Cerebellar cortex (tissue), 1 donor: ENCODE measurements around the gene OR5B2.
"Not testable (repeated sequence)": the region's sequence is repeated elsewhere in the genome, so short reads cannot be mapped to it uniquely, and the experiment has no call there.

Experiments used
- DNase-seq: peaks from one replicate; pipeline ENCODE4 v3.0.0-alpha.2; 2015; ENCODE audit warnings: low spot score

OR5B2 gene

GRCh38 chr11:58428021-58428420 lies at the start of gene OR5B2:
Gene OR5B2 (minus strand): TSS chr11:58428121. CDS start chr11:58423261, 4,860 bp downstream.
- no peak for DNase-seq

GRCh38 chr11:58471892-58472291 lies 44.0 kb upstream of the OR5B2 start:
- no peak for DNase-seq

- no peak for DNase-seq
Observed at GRCh38 chr11:58466293-58466692, 38.4 kb upstream of the OR5B2 start.

GRCh38 chr11:58465690-58466089 lies 37.8 kb upstream of the OR5B2 start:
- DNase-seq, result no peak

- no peak for DNase-seq
Observed at GRCh38 chr11:58451585-58451984, 23.7 kb upstream of the OR5B2 start.

- no peak for DNase-seq
Observed at GRCh38 chr11:58446294-58446693, 18.4 kb upstream of the OR5B2 start.

GRCh38 chr11:58444300-58444699 lies 16.4 kb upstream of the OR5B2 start:
- DNase-seq, result no peak

GRCh38 chr11:58442136-58442535 lies 14.2 kb upstream of the OR5B2 start, which contains the start of gene OR5B12:
Gene OR5B12 (minus strand): TSS chr11:58442236. CDS start chr11:58440151, 2,085 bp downstream.
- DNase-seq, result no peak

GRCh38 chr11:58438486-58438885 lies 10.6 kb upstream of the OR5B2 start:
- no peak for DNase-seq

GRCh38 chr11:58434217-58434616 lies 6.3 kb upstream of the OR5B2 start:
- DNase-seq, result no peak

- no peak for DNase-seq
Observed at GRCh38 chr11:58433638-58434203, 5.8 kb upstream of the OR5B2 start.

GRCh38 chr11:58429273-58429672 lies 1.4 kb upstream of the OR5B2 start:
- no peak for DNase-seq

- no peak for DNase-seq
Observed at GRCh38 chr11:58406774-58407173, 21.1 kb downstream of the OR5B2 start, which contains the start of gene OR5B3. Gene OR5B3 (minus strand): TSS chr11:58406874. CDS start chr11:58403409, 3,465 bp downstream.

GRCh38 chr11:58399622-58400021 lies 28.3 kb downstream of the OR5B2 start:
- DNase-seq, result not testable (repeated sequence)

- DNase-seq, result no peak
Observed at GRCh38 chr11:58395581-58395980, 32.3 kb downstream of the OR5B2 start.

- DNase-seq, result no peak
Observed at GRCh38 chr11:58394195-58394594, 33.7 kb downstream of the OR5B2 start.

GRCh38 chr11:58392746-58393145 lies 35.2 kb downstream of the OR5B2 start:
- DNase-seq, result no peak

GRCh38 chr11:58391879-58392278 lies 36.0 kb downstream of the OR5B2 start:
- DNase-seq, result no peak

GRCh38 chr11:58390551-58391063 lies 37.3 kb downstream of the OR5B2 start:
- DNase-seq, result no peak
